Measurements from ENCODE around the gene SIRT2. TPM values are rescaled to one million over a fixed set of nuclear protein-coding genes. Genes with fewer than 3 reads are reported as not detected.

Gene SIRT2
- total and polyA plus RNA-seq, 12 donors, result 46.3 to 103 (median 72.6) TPM

DNA sequence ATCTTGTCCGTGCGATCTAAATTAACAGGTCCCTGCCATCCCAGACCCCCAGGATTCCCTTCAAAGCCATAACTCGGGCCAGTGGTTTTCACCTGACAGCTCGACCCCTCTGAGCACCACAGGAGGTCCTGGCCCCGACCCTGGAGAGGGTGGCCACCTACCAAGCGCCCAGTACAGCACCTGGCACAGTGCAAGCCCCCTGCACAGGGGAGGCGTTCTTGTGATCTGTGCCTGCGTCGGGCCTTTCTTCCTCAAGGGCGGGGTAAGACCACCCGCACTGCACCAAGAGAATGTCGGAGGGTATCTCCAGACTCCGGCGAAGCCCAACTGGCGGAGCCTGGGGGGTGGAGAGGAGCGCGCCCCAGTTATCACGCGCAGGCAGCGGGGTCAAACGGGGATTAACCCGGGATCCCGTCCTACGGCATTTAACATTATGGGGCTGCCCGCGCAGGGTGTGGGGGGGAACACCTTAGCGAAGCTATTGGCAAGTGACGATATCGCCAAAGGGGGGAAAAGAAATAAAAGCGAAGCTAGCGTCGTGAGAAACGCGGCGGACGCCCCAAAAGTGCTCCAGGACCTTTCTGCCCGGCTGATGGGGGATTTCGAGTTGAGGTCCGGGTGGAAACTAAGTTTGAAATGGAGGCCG lies 48.3 kb downstream of the SIRT2 start:
- DNase-seq, result peak; percentile 39 to 48

DNA sequence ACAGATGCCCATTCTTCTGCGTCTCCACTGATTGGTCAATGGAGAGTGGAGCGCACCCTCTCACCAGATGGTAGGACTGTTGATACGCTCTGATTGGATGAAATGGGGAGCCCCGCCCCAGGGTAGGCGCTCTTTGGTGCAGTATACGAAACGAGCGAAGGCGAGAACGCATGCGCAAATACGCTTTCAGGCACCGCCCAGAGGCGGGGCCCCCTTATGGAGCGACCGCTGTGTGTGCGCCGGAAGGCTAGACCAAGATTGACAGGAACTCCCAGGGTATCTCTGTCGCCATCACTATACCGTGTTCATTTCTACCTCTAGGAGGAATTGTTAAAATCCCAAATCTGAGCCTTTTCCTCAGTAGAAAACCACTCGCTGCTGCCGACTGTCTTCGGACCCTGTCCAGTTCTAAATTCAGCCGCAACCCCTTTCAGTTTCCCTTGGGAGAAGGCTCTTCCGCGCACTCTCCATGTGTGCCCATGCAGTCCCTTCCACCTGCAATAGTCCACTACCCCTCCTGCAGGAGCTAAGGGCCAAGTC lies 48.9 kb downstream of the SIRT2 start:
- peak in 1 of 2 donors; percentile 98 for DNase-seq
- WGBS, 2 donors, result 0% methylated on average over 26 of the region's 26 CpGs

More for the DNA sequence above, 48.3 kb downstream of the SIRT2 start:
- Histone ChIP-seq H3K4me3 (peak overlapping the region; percentile 47 to 95 (median 86)), H3K4me1 (peaks cover 17 to 49% (median 40%) of the 10 kb centered on the region in 9 donors), H3K36me3 (peaks cover 0 to 25% (median 17%) of the 10 kb centered on the region in 9 donors), H3K9me3 (no peaks in the 10 kb centered on the region), H3K27ac (peak overlapping the region; percentile 94 to 100 (median 99)), H3K27me3 (no peaks in the 10 kb centered on the region)
- intact Hi-C loops (cut with DNase I), result loop anchor here in 5 of 10 donors (1.0 to 5.0 kb wide), 4 partner anchors 20 to 48 kb away; partner anchors contain the start of genes NFKBIB (in 4 of the 5), SIRT2 (in 4 of the 5) and ECH1 (in 1 of the 5)
- ATAC-seq, result peak in 1 of 8 donors; percentile 8
- 2 to 5% methylated on average over 40 of the region's 40 CpGs for WGBS, 2 donors
- TF ChIP-seq, protein P1, sequence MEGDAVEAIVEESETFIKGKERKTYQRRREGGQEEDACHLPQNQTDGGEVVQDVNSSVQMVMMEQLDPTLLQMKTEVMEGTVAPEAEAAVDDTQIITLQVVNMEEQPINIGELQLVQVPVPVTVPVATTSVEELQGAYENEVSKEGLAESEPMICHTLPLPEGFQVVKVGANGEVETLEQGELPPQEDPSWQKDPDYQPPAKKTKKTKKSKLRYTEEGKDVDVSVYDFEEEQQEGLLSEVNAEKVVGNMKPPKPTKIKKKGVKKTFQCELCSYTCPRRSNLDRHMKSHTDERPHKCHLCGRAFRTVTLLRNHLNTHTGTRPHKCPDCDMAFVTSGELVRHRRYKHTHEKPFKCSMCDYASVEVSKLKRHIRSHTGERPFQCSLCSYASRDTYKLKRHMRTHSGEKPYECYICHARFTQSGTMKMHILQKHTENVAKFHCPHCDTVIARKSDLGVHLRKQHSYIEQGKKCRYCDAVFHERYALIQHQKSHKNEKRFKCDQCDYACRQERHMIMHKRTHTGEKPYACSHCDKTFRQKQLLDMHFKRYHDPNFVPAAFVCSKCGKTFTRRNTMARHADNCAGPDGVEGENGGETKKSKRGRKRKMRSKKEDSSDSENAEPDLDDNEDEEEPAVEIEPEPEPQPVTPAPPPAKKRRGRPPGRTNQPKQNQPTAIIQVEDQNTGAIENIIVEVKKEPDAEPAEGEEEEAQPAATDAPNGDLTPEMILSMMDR (IDR thresholded peaks at IDR 0.05), result no peak

DNA sequence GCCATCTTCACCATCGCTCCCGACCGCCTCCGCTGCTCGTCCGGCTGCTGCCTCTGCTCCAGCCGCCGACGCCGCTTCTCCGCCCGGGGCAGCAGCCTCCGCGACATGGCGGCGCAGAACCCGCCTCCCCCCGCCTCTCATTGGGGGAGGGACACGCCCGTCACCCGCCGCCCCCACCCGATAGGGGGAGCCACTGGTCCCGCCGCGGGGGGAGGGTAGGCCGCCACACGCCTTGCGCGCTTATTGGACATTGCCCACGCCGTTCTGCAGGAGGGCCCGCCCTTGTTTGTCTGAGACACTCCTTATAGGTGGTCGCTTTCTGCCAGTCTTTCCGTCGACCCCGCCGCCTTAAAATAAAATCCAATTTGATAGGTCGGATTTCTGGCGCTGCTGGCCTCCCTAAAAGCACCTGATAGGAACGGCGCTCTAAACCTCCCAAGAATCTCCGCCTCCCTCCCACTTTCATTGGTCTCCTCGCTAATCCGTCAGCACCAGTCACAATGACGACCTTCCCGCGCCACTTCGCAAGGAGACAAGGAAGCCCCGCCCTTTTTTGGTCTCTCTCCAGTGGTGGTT lies 49.5 kb downstream of the SIRT2 start, which contains the start of gene HNRNPL:
HNRNPL (minus strand) TSS at position 127 of the 576 bp plus-strand sequence; CDS start at position 107, 20 bp downstream.
- DNase-seq (peak; percentile 99 to 100), ATAC-seq (peak; percentile 72 to 86 (median 80))
- Histone ChIP-seq H3K9me3 (no peaks in the 10 kb centered on the region), H3K27me3 (no peaks in the 10 kb centered on the region), H3K27ac (peak within 1 kb of the TSS; percentile 99 to 100 (median 100)), H3K4me3 (peak within 1 kb of the TSS; percentile 80 to 98 (median 90)), H3K36me3 (peaks cover 0 to 36% (median 29%) of the 10 kb centered on the region in 9 donors), H3K4me1 (peaks cover 17 to 58% (median 46%) of the 10 kb centered on the region in 9 donors)
- intact Hi-C loops (cut with DNase I), result loop anchor here in 7 of 10 donors (1.0 to 10.0 kb wide), 10 partner anchors 19 to 215 kb away; partner anchors contain the start of genes NFKBIB (in 5 of the 7), SIRT2 (in 5 of the 7), ECH1 (in 2 of the 7) and MRPS12 (in 1 of the 7)
- 0 to 1% methylated on average over 50 of the region's 50 CpGs for whole genome bisulfite sequencing, 2 donors
- TF ChIP-seq, protein P1 (IDR thresholded peaks at IDR 0.05), result peak in 8 of 9 donors; percentile 45 to 74 (median 64)

More for the DNA sequence above, 48.9 kb downstream of the SIRT2 start:
- no peaks in the 10 kb centered on the region for H3K27me3 ChIP-seq
- no peaks in the 10 kb centered on the region for H3K9me3 ChIP-seq
- peaks cover 0 to 31% (median 23%) of the 10 kb centered on the region in 9 donors for H3K36me3 ChIP-seq
- peak overlapping the region; percentile 94 to 100 (median 99) for H3K27ac ChIP-seq
- peak; percentile 74 to 93 (median 89) for ATAC-seq
- TF ChIP-seq, protein P1 (IDR thresholded peaks at IDR 0.05), result peak in 4 of 9 donors; percentile 10 to 36 (median 16)
- peak overlapping the region; percentile 47 to 95 (median 86) for H3K4me3 ChIP-seq
- intact Hi-C loops (cut with DNase I), result loop anchor here in 5 of 10 donors (1.0 to 5.0 kb wide), 4 partner anchors 19 to 49 kb away; partner anchors contain the start of genes NFKBIB (in 4 of the 5), SIRT2 (in 4 of the 5) and ECH1 (in 1 of the 5)
- peaks cover 17 to 53% (median 46%) of the 10 kb centered on the region in 9 donors for H3K4me1 ChIP-seq

Data from heart right ventricle (tissue), 16 donors.